RWPE1 (cell line): ENCODE data around the gene PHOSPHO1.

Source experiments
- CTCF ChIA-PET: fragments of 350-600 bp; sonication (Branson Sonifier 250); formaldehyde crosslinking; extraction: SDS; loops from one replicate; lab custom pipeline; 2021; lab: Yijun Ruan, JAX
- POLR2A ChIA-PET: fragments of 400-600 bp; formaldehyde crosslinking; extraction: SDS; loops from one replicate; lab custom pipeline; 2020; ENCODE audit warnings: antibody characterized with exemption; ENCODE audit not compliant: low non-redundant PET; lab: Yijun Ruan, JAX
- DNase-seq: peaks from one replicate; pipeline ENCODE4 v3.0.0; 2012; ENCODE audit warnings: low spot score
- H3K27ac ChIP-seq: fragments of 450-650 bp; 2 replicates; pipeline ENCODE4 v1.5.1; 2017
- TF ChIP-seq, protein P1 (sequence below): fragments of 450-650 bp; conservative IDR thresholded peaks from 2 replicates; pipeline ENCODE4 v1.5.1; 2017; ENCODE audit warnings: low read depth, mild to moderate bottlenecking

The PHOSPHO1 gene

DNA sequence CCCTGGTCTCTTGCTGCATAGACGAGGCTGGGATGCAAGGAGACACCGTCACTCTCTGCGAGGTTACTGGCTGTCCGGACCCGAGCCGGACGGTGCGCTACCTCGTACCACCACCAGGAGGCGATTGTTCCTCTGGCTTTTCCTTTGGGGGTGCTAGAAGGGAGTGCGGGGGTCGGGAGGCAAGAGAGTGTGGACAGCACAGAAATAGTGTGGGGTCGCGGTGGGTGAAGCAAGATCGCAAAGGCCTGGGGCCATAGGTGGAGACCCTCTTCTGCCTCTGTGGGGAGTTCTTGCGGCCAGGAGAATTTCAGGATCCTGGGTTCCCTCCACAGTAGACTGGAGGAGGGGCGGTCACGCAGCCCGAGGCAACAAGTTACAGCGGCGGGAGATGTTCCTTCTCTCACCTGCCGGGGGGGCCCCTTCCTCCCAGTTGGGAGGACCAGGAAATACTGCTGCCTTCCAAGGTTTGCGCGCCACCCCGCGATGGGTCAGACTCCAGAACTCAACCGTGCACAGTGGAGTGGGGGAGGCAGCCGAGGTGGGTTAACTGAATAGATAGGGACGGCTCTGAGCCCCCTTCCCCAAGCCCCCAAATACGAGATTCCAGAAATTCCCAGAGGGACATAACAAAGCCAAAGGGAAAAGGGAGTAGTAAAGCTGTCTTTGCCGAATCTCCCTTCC is 6.9 kb downstream of the PHOSPHO1 start:
- POLR2A ChIA-PET = no interaction called here
- CTCF ChIA-PET = interaction anchor here (0.6 to 0.8 kb wide), 4 partner anchors 9 to 17 kb away, joined by 3 to 5 read pairs (median 4); no protein-coding TSS in a partner anchor
- H3K27ac ChIP-seq = no peak overlapping the region
- TF ChIP-seq, protein P1, sequence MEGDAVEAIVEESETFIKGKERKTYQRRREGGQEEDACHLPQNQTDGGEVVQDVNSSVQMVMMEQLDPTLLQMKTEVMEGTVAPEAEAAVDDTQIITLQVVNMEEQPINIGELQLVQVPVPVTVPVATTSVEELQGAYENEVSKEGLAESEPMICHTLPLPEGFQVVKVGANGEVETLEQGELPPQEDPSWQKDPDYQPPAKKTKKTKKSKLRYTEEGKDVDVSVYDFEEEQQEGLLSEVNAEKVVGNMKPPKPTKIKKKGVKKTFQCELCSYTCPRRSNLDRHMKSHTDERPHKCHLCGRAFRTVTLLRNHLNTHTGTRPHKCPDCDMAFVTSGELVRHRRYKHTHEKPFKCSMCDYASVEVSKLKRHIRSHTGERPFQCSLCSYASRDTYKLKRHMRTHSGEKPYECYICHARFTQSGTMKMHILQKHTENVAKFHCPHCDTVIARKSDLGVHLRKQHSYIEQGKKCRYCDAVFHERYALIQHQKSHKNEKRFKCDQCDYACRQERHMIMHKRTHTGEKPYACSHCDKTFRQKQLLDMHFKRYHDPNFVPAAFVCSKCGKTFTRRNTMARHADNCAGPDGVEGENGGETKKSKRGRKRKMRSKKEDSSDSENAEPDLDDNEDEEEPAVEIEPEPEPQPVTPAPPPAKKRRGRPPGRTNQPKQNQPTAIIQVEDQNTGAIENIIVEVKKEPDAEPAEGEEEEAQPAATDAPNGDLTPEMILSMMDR = peak; percentile 83
- peak; percentile 38 for DNase-seq

DNA sequence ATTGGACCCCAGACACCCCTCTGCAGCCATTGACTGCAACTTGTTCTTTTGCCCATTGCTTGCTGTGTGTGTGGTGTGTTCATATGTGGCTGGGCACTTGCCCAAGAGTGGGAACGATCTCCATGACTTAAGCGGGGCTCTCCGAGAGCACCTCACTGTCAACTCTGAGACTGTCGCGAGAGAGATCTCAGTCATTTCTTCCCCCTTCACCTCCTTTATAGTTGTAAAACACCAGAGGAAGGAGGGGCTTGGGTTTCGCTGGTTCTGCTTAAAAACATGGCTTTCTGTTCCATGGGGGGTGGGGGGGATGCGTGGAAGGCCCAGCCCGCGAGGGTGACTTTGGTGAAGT is 7.4 kb downstream of the PHOSPHO1 start:
- DNase-seq = no peak
- CTCF ChIA-PET = interaction anchor here (1.7 kb wide), 1 partner anchor 68 kb away, joined by 10 read pairs; no protein-coding TSS in a partner anchor
- TF ChIP-seq, protein P1 = no peak
- no peak overlapping the region for H3K27ac ChIP-seq
- POLR2A ChIA-PET = no interaction called here

DNA sequence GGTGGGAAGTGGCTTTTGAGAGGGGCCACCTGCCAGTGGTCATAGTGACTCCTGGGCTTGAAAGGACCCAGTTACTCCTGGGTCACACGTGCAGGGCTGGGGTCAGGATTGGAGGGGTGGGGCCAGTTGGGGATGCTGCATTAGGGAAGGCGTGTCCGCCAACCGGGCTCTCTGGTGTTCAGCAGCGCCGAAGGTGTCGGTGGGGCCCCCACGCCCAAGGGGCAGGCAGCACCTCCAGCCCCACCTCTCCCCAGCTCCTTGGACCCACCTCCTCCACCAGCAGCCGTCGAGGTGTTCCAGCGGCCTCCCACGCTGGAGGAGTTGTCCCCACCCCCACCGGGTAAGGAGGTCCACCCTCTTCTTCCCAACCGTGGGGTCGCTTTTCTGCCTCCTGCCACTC is 10.6 kb downstream of the PHOSPHO1 start:
- POLR2A ChIA-PET = no interaction called here
- H3K27ac ChIP-seq = no peak overlapping the region
- no peak for DNase-seq
- TF ChIP-seq, protein P1 = no peak
- CTCF ChIA-PET = no interaction called here

DNA sequence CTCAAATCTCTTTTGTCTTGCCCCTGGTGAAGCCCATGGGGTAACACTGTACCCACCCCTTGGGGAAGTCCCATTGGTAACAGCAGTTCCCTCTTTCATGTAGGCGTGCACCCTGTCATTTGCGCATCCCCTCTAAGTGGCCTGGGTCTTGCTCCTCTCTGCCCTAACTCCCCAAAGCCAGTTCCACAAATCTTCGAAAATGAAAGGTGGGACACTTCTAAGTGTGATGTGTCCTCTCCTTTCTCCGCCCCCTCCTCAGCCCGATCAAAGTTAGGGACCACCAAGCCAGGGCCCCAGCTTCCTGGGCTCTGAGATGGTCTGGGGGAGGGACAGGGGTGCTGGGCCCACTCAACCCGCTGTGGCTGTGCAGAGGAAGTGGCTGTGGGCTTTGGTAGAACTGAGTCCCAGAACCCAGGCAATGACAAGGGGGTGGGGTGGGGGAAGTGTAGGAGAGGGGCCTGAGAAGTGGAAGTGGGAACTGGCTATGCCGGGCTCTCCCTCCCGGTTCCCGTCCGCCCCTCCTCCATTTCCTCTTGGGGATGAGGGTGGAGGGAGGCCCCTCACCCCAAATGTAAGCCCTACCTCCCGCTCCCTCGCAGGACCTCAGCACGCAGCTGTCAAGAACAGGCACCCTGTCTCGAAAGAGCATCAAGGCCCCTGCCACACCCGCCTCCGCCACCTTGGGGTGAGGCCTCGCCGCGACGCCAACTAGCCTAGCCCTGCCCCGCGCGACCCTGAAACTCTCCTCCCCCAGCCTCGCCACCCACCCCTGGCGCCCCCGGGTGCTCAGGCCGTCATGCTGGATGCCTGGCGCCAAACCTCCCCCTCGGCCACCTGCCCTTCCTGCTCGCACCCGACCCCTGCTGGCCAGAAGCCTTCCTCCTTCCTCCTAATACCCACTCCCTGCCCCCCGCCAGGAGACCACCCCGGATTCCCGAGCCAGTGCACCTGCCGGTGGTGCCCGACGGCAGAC is 11.4 kb downstream of the PHOSPHO1 start:
- ChIA-PET POLR2A (no interaction called here), CTCF (no interaction called here)
- H3K27ac ChIP-seq = no peak overlapping the region
- TF ChIP-seq, protein P1 = no peak
- DNase-seq = no peak

DNA sequence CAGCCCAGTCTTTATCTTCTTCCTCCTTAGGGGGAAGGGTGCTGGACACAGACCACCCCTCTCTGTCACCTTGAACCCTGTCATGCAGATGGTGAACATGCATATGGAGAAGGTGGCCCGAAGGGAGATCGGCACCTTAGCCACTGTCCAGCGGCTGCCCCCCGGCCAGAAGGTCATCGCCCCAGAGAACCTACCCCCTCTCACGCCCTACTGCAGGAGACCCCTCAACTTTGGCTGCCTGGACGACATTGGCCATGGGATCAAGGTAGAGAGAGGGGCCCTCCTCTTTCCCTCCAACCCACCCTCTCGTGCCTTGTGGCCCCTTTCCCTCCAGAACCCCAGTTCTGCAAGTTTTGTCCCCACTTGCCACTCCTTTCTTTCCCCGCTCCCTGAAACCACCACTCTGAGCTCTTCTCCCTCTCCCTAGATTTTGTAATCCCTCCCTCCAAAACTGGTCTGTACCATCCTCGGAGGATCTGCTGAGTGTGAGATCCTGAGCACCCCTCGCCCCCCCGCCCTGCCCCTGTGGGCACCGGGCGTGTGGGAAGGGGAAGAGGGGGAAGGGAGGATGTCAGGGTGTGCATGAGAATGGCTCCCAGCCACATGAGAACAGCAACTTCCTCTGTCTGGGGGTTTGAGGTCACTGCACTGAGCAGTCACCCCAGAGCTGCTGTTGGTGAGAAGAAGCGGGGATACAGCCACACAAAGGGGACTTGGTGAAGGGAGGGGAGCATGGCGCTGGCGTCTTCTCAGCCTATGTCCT is 12.8 kb downstream of the PHOSPHO1 start:
- ChIA-PET POLR2A (no interaction called here), CTCF (interaction anchor here (0.6 kb wide), 2 partner anchors 297 to 461 kb away, joined by 3 read pairs; no protein-coding TSS in a partner anchor)
- no peak overlapping the region for H3K27ac ChIP-seq
- TF ChIP-seq, protein P1 = no peak
- no peak for DNase-seq
